ENCODE results near the gene ULK2. TPM values are rescaled to one million over a fixed set of nuclear protein-coding genes. Genes with fewer than 3 reads are reported as not detected.

The ULK2 gene
- total RNA-seq, 1 experiment from 2014 or later: 5.1 TPM

DNA sequence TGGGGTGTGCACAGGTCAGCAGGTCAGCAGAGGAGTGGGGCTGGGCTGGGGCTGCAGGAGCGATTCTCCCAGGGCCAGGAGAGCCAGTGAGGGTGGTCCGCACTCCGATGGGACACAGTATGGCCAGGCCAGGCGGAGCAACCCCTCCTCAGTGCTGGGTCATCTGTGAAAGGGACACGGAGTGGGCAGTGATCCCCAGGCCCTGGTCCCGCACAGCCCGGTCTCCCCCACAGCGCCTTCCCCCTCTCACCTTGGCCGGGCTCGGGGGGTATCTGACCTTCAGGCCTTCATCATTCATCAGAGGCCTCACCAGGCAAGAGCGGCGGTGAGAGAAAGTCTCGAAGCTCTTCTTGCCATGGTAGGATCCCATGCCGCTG lies 129.7 kb downstream of the ULK2 start:
- Mint-ChIP-seq H3K36me3 (no peaks in the 10 kb centered on the region), H3K4me1 (0 out of 2 replicates have a peak, but pooled peaks cover 3% of the 10 kb centered on the region), H3K27ac (no peak overlapping the region), H3K9me3 (no peaks in the 10 kb centered on the region), H3K4me3 (no peak overlapping the region), H3K27me3 (ENCODE audit: low read depth) (no peaks in the 10 kb centered on the region; the same call in 1 of the 2 replicates)
- no peak for ATAC-seq
- CTCF ChIA-PET: interaction anchor here (0.7 kb wide), 1 partner anchor 91 kb away, joined by 3 read pairs; no protein-coding TSS in a partner anchor
- no peak for TF ChIP-seq NR2C2 (CRISPR knock-in tag; IDR thresholded peaks at IDR 0.05)
- no peak for TF ChIP-seq FOXK1 (CRISPR knock-in tag; IDR thresholded peaks at IDR 0.05)
- no peak for TF ChIP-seq ATF1 (CRISPR knock-in tag; IDR thresholded peaks at IDR 0.05)
- TF ChIP-seq, protein P1, sequence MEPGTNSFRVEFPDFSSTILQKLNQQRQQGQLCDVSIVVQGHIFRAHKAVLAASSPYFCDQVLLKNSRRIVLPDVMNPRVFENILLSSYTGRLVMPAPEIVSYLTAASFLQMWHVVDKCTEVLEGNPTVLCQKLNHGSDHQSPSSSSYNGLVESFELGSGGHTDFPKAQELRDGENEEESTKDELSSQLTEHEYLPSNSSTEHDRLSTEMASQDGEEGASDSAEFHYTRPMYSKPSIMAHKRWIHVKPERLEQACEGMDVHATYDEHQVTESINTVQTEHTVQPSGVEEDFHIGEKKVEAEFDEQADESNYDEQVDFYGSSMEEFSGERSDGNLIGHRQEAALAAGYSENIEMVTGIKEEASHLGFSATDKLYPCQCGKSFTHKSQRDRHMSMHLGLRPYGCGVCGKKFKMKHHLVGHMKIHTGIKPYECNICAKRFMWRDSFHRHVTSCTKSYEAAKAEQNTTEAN (CRISPR knock-in tag; IDR thresholded peaks at IDR 0.05): no peak
- TF ChIP-seq, protein P2, sequence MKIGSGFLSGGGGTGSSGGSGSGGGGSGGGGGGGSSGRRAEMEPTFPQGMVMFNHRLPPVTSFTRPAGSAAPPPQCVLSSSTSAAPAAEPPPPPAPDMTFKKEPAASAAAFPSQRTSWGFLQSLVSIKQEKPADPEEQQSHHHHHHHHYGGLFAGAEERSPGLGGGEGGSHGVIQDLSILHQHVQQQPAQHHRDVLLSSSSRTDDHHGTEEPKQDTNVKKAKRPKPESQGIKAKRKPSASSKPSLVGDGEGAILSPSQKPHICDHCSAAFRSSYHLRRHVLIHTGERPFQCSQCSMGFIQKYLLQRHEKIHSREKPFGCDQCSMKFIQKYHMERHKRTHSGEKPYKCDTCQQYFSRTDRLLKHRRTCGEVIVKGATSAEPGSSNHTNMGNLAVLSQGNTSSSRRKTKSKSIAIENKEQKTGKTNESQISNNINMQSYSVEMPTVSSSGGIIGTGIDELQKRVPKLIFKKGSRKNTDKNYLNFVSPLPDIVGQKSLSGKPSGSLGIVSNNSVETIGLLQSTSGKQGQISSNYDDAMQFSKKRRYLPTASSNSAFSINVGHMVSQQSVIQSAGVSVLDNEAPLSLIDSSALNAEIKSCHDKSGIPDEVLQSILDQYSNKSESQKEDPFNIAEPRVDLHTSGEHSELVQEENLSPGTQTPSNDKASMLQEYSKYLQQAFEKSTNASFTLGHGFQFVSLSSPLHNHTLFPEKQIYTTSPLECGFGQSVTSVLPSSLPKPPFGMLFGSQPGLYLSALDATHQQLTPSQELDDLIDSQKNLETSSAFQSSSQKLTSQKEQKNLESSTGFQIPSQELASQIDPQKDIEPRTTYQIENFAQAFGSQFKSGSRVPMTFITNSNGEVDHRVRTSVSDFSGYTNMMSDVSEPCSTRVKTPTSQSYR (CRISPR knock-in tag; IDR thresholded peaks at IDR 0.05): no peak
- TF ChIP-seq, protein P3, sequence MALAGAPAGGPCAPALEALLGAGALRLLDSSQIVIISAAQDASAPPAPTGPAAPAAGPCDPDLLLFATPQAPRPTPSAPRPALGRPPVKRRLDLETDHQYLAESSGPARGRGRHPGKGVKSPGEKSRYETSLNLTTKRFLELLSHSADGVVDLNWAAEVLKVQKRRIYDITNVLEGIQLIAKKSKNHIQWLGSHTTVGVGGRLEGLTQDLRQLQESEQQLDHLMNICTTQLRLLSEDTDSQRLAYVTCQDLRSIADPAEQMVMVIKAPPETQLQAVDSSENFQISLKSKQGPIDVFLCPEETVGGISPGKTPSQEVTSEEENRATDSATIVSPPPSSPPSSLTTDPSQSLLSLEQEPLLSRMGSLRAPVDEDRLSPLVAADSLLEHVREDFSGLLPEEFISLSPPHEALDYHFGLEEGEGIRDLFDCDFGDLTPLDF (CRISPR knock-in tag; IDR thresholded peaks at IDR 0.05): no peak
- no peak for TF ChIP-seq NFYB (CRISPR knock-in tag; conservative IDR thresholded peaks at IDR 0.05; ENCODE audit: low read depth)
- TF ChIP-seq, protein P4, sequence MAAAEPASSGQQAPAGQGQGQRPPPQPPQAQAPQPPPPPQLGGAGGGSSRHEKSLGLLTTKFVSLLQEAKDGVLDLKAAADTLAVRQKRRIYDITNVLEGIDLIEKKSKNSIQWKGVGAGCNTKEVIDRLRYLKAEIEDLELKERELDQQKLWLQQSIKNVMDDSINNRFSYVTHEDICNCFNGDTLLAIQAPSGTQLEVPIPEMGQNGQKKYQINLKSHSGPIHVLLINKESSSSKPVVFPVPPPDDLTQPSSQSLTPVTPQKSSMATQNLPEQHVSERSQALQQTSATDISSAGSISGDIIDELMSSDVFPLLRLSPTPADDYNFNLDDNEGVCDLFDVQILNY (CRISPR knock-in tag; IDR thresholded peaks at IDR 0.05): no peak
- no peak for TF ChIP-seq SMAD4 (CRISPR knock-in tag; IDR thresholded peaks at IDR 0.05)
- TF ChIP-seq TP53 (CRISPR knock-in tag; IDR thresholded peaks at IDR 0.05): no peak
- TF ChIP-seq, protein P5, sequence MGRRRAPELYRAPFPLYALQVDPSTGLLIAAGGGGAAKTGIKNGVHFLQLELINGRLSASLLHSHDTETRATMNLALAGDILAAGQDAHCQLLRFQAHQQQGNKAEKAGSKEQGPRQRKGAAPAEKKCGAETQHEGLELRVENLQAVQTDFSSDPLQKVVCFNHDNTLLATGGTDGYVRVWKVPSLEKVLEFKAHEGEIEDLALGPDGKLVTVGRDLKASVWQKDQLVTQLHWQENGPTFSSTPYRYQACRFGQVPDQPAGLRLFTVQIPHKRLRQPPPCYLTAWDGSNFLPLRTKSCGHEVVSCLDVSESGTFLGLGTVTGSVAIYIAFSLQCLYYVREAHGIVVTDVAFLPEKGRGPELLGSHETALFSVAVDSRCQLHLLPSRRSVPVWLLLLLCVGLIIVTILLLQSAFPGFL (CRISPR knock-in tag; IDR thresholded peaks at IDR 0.05; ENCODE audit: borderline replicate concordance): no peak
- TF ChIP-seq, protein P6, sequence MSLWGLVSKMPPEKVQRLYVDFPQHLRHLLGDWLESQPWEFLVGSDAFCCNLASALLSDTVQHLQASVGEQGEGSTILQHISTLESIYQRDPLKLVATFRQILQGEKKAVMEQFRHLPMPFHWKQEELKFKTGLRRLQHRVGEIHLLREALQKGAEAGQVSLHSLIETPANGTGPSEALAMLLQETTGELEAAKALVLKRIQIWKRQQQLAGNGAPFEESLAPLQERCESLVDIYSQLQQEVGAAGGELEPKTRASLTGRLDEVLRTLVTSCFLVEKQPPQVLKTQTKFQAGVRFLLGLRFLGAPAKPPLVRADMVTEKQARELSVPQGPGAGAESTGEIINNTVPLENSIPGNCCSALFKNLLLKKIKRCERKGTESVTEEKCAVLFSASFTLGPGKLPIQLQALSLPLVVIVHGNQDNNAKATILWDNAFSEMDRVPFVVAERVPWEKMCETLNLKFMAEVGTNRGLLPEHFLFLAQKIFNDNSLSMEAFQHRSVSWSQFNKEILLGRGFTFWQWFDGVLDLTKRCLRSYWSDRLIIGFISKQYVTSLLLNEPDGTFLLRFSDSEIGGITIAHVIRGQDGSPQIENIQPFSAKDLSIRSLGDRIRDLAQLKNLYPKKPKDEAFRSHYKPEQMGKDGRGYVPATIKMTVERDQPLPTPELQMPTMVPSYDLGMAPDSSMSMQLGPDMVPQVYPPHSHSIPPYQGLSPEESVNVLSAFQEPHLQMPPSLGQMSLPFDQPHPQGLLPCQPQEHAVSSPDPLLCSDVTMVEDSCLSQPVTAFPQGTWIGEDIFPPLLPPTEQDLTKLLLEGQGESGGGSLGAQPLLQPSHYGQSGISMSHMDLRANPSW (CRISPR knock-in tag; conservative IDR thresholded peaks at IDR 0.05; ENCODE audit: low read depth): no peak
- TF ChIP-seq TCF7 (CRISPR knock-in tag; IDR thresholded peaks at IDR 0.05; ENCODE audit: low read depth): no peak
- TF ChIP-seq NR3C1 (CRISPR knock-in tag; conservative IDR thresholded peaks at IDR 0.05; ENCODE audit: low read depth): no peak
- TF ChIP-seq NFE2L1 (CRISPR knock-in tag; IDR thresholded peaks at IDR 0.05): no peak
- TF ChIP-seq, protein P7, sequence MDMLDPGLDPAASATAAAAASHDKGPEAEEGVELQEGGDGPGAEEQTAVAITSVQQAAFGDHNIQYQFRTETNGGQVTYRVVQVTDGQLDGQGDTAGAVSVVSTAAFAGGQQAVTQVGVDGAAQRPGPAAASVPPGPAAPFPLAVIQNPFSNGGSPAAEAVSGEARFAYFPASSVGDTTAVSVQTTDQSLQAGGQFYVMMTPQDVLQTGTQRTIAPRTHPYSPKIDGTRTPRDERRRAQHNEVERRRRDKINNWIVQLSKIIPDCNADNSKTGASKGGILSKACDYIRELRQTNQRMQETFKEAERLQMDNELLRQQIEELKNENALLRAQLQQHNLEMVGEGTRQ (CRISPR knock-in tag; IDR thresholded peaks at IDR 0.05): no peak
- no peak for TF ChIP-seq ZNF232 (CRISPR knock-in tag; IDR thresholded peaks at IDR 0.05)
- TF ChIP-seq TEAD1 (CRISPR knock-in tag; IDR thresholded peaks at IDR 0.05): no peak
- POLR2A ChIA-PET: no interaction called here
- DNase-seq (ENCODE audit: low spot score): no peak
